GM23248 (cell line): ENCODE measurements around the gene ZFAND5. TPM values are rescaled to one million over a fixed set of nuclear protein-coding genes. Genes with fewer than 3 reads are reported as not detected.
A peak's percentile ranks its signal among the peaks of the same experiment; 100 is the strongest.

Source experiments
- DNase-seq: peaks from one replicate; pipeline ENCODE4 v3.0.0-alpha.2; 2015
- H2AFZ ChIP-seq: fragments of 200-600 bp; sonication (generic); 2 replicates; pipeline ENCODE4 v1.6.1; 2016; ENCODE audit warnings: antibody characterized with exemption
- H3F3A ChIP-seq: fragments of 200-600 bp; sonication (generic); 2 replicates; pipeline ENCODE4 v1.6.1; 2016; ENCODE audit warnings: mild to moderate bottlenecking, antibody characterized with exemption, mixed run types; ENCODE audit not compliant: insufficient read depth
- H3K27ac ChIP-seq: fragments of 200-600 bp; sonication (generic); 2 replicates; pipeline ENCODE4 v1.5.1; 2016; ENCODE audit warnings: mild to moderate bottlenecking
- H3K27me3 ChIP-seq: fragments of 200-600 bp; sonication (generic); replicated peaks from 2 replicates; pipeline ENCODE4 v1.6.1; 2016; ENCODE audit warnings: mild to moderate bottlenecking; ENCODE audit not compliant: insufficient read depth
- H3K36me3 ChIP-seq: fragments of 200-600 bp; sonication (generic); 2 replicates; pipeline ENCODE4 v1.6.1; 2016; ENCODE audit warnings: low read depth, mild to moderate bottlenecking
- H3K4me1 ChIP-seq: fragments of 200-600 bp; sonication (generic); 2 replicates; pipeline ENCODE4 v1.6.1; 2016; ENCODE audit warnings: mild to moderate bottlenecking; ENCODE audit not compliant: insufficient read depth
- H3K4me2 ChIP-seq: fragments of 200-600 bp; sonication (generic); one replicate; pipeline ENCODE4 v1.6.1; 2016; ENCODE audit warnings: mild to moderate bottlenecking; ENCODE audit not compliant: unreplicated experiment
- H3K4me3 ChIP-seq: fragments of 200-600 bp; sonication (generic); 2 replicates; pipeline ENCODE4 v1.5.1; 2016; ENCODE audit warnings: mild to moderate bottlenecking
- H3K79me2 ChIP-seq: fragments of 200-600 bp; sonication (generic); 2 replicates; pipeline ENCODE4 v1.6.1; 2016; ENCODE audit warnings: mild to moderate bottlenecking; ENCODE audit not compliant: insufficient read depth
- H3K9ac ChIP-seq: fragments of 200-600 bp; sonication (generic); 2 replicates; pipeline ENCODE4 v1.6.1; 2016; ENCODE audit warnings: mild to moderate bottlenecking
- H3K9me2 ChIP-seq: fragments of 200-600 bp; sonication (generic); 2 replicates; pipeline ENCODE4 v1.6.1; 2016; ENCODE audit warnings: mixed run types, mild to moderate bottlenecking, moderate library complexity; ENCODE audit not compliant: insufficient read depth
- H3K9me3 ChIP-seq: fragments of 200-600 bp; sonication (generic); one replicate; pipeline ENCODE4 v1.6.1; 2017; ENCODE audit warnings: low read depth
- H4K20me1 ChIP-seq: fragments of 200-600 bp; sonication (generic); 2 replicates; pipeline ENCODE4 v1.6.0; 2016; ENCODE audit not compliant: insufficient read depth
- EZH2 ChIP-seq: fragments of 200-600 bp; sonication (generic); IDR thresholded peaks from 2 replicates; pipeline ENCODE4 v1.6.1; 2018; ENCODE audit warnings: antibody characterized with exemption, mild to moderate bottlenecking; ENCODE audit not compliant: insufficient read depth, poor library complexity, severe bottlenecking
- EZH2phosphoT487 ChIP-seq: fragments of 200-600 bp; sonication (generic); IDR thresholded peaks from 2 replicates; pipeline ENCODE4 v1.6.1; 2018; ENCODE audit warnings: antibody characterized with exemption, moderate library complexity, mild to moderate bottlenecking, low read depth; ENCODE audit not compliant: insufficient read depth
- WGBS, 2 experiments: methylation state at CpG; one replicate each; pipeline ENCODE4 v1.1.6; 2015 to 2017; ENCODE audit warnings: low lambda C conversion rate in 2 of 2, low coverage in 1 of 2; ENCODE audit errors: missing lambda C conversion rate in 2 of 2; 5-methylcytosine and 5-hydroxymethylcytosine counted together
- in situ Hi-C: fragments of 300-500 bp; cut with MboI; formaldehyde crosslinking; loops from 2 replicates; pipeline ENCODE4 v1.15.0; 2020
- polyA plus RNA-seq: library from polyadenylated mRNA; unstranded; fragments of >200 nt; fragmentation: Nextera tagmentation; extraction: Ambion mirVana; gene quantifications from 2 replicates; pipeline ENCODE4 v1.2.1, GENCODE V29; 2016
- total RNA-seq: library from RNA; depleted of rRNA; stranded (reverse); fragments of >200 nt; shearing (Covaris generic); gene quantifications from 2 replicates; pipeline ENCODE4 v1.2.3, GENCODE V29; 2014

Gene ZFAND5
- total and polyA plus RNA-seq, 2 experiments from 2014 or later, result 178 to 184 TPM

DNA sequence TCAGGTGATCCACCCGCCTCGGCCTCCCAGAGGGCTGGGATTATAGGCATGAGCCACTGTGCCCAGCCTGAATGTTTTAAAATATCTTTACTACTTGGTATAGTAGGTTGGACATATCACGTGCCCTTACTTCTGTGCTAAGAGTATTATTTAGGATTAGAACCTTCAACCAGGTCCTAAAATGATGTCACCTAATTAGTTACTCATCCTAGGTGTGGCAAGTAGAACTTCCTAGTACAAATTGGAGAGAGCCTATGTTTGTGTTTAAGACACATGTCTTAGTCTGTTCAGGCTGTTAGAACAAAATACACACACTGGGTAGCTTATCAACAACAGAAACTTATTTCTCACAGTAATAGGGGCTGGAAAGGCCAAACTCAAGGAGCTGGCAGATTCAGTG, 51.5 kb downstream of the ZFAND5 start:
- DNase-seq, result no peak
- no peaks in the 10 kb centered on the region for H4K20me1 ChIP-seq
- H3K4me2 ChIP-seq, result no peak overlapping the region
- H3K9me3 ChIP-seq, result no peaks in the 10 kb centered on the region
- no peak overlapping the region for H3K27ac ChIP-seq
- no peak overlapping the region for H3K9ac ChIP-seq
- 88 to 91% methylated on average over 3 of the region's 3 CpGs for WGBS, 2 experiments
- in situ Hi-C loops, result no loop called here
- H3K4me3 ChIP-seq, result no peak overlapping the region
- H2AFZ ChIP-seq, result no peak overlapping the region
- H3F3A ChIP-seq, result 0 out of 2 replicates have a peak, but pooled peaks cover 7% of the 10 kb centered on the region
- no peaks in the 10 kb centered on the region for H3K79me2 ChIP-seq
- peaks cover 19% of the 10 kb centered on the region for H3K4me1 ChIP-seq
- H3K36me3 ChIP-seq, result no peaks in the 10 kb centered on the region
- TF ChIP-seq EZH2phosphoT487 (no peak), EZH2 (no peak)
- H3K9me2 ChIP-seq, result no peaks in the 10 kb centered on the region
- no peaks in the 10 kb centered on the region for H3K27me3 ChIP-seq

GRCh38 chr9:72312386-72312987, 52.5 kb downstream of the ZFAND5 start:
- Histone ChIP-seq H3K9ac (no peak overlapping the region), H3K4me2 (no peak overlapping the region), H3K9me2 (no peaks in the 10 kb centered on the region), H3K4me3 (no peak overlapping the region), H3K27me3 (no peaks in the 10 kb centered on the region), H3K27ac (no peak overlapping the region), H3K9me3 (no peaks in the 10 kb centered on the region), H3K36me3 (no peaks in the 10 kb centered on the region), H4K20me1 (no peaks in the 10 kb centered on the region), H3F3A (0 out of 2 replicates have a peak, but pooled peaks cover 7% of the 10 kb centered on the region), H3K79me2 (no peaks in the 10 kb centered on the region), H3K4me1 (peaks cover 19% of the 10 kb centered on the region), H2AFZ (no peak overlapping the region)
- no peak for DNase-seq
- 72 to 73% methylated on average over 10 of the region's 10 CpGs for WGBS, 2 experiments
- in situ Hi-C loops, result no loop called here
- TF ChIP-seq EZH2phosphoT487, result no peak
- TF ChIP-seq EZH2, result no peak

GRCh38 chr9:72309364-72310133, 55.5 kb downstream of the ZFAND5 start:
- 85 to 86% methylated on average over 4 of the region's 4 CpGs for WGBS, 2 experiments

DNA sequence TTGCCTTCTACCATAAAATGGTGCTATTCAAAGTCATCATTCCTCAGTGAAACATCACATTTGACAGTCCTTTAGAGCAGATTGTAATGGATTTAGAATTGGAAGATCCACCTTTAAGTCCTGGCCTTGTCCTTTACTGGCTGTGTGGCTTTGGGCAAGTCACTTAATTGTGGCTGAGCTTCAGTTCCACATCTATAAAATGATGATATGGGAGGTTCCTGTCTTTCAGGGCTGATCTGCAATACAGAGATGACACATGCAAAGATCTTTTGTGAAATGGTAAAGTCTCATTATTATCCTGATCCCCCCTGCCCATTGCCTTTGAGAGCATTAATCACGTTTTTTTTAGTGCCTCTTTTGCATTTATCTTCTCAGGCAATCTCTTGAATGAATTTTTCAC, 58.2 kb downstream of the ZFAND5 start:
- in situ Hi-C loops, result no loop called here
- H3K79me2 ChIP-seq, result peaks cover 8% of the 10 kb centered on the region; the same call in 1 of the 2 replicates
- H2AFZ ChIP-seq, result no peak overlapping the region
- H3K36me3 ChIP-seq, result no peaks in the 10 kb centered on the region
- H3F3A ChIP-seq, result no peaks in the 10 kb centered on the region
- H3K27me3 ChIP-seq, result no peaks in the 10 kb centered on the region
- DNase-seq, result no peak
- TF ChIP-seq EZH2 (no peak), EZH2phosphoT487 (no peak)
- peaks cover 5% of the 10 kb centered on the region for H3K4me1 ChIP-seq
- H3K27ac ChIP-seq, result no peak overlapping the region
- H3K4me2 ChIP-seq, result no peak overlapping the region
- WGBS, 2 experiments, result 68 to 75% methylated on average over 1 of the region's 1 CpG
- H4K20me1 ChIP-seq, result no peaks in the 10 kb centered on the region
- H3K4me3 ChIP-seq, result no peak overlapping the region
- no peak overlapping the region for H3K9ac ChIP-seq
- no peaks in the 10 kb centered on the region for H3K9me3 ChIP-seq
- H3K9me2 ChIP-seq, result no peaks in the 10 kb centered on the region

More at GRCh38 chr9:72309364-72310133, 55.5 kb downstream of the ZFAND5 start:
- H3K4me3 ChIP-seq, result no peak overlapping the region
- no peak overlapping the region for H3K4me2 ChIP-seq
- TF ChIP-seq EZH2phosphoT487 (no peak), EZH2 (no peak)
- no peaks in the 10 kb centered on the region for H4K20me1 ChIP-seq
- H3K9me2 ChIP-seq, result no peaks in the 10 kb centered on the region
- no peaks in the 10 kb centered on the region for H3F3A ChIP-seq
- H3K27me3 ChIP-seq, result no peaks in the 10 kb centered on the region
- no peak overlapping the region for H3K27ac ChIP-seq
- no peak overlapping the region for H2AFZ ChIP-seq
- no peaks in the 10 kb centered on the region for H3K36me3 ChIP-seq
- no peaks in the 10 kb centered on the region for H3K9me3 ChIP-seq
- DNase-seq, result peak; percentile 34
- in situ Hi-C loops, result no loop called here
- H3K79me2 ChIP-seq, result peaks cover 8% of the 10 kb centered on the region; the same call in 1 of the 2 replicates
- no peak overlapping the region for H3K9ac ChIP-seq
- peaks cover 2% of the 10 kb centered on the region; the same call in 1 of the 2 replicates for H3K4me1 ChIP-seq
